HUES6 (cell line): ENCODE data around the gene FST.

Experiments used
- H3K27ac ChIP-seq: 2 replicates; pipeline ENCODE4 v1.7.0; 2013; ENCODE audit warnings: low read depth, mild to moderate bottlenecking, low read length, inconsistent platforms
- H3K27me3 ChIP-seq: 2 replicates; pipeline ENCODE4 v1.6.1; 2013; ENCODE audit warnings: low read length; ENCODE audit not compliant: control insufficient read depth, insufficient read depth
- H3K36me3 ChIP-seq: 2 replicates; pipeline ENCODE4 v1.6.1; 2013; ENCODE audit warnings: low read length; ENCODE audit not compliant: control insufficient read depth, insufficient read depth
- H3K4me1 ChIP-seq: 2 replicates; pipeline ENCODE4 v1.6.1; 2013; ENCODE audit warnings: low read length; ENCODE audit not compliant: control insufficient read depth, insufficient read depth
- H3K4me3 ChIP-seq: 2 replicates; pipeline ENCODE4 v1.5.1; 2013; ENCODE audit warnings: low read depth, low read length
- H3K9ac ChIP-seq: one replicate; pipeline ENCODE4 v1.6.1; 2013; ENCODE audit warnings: mild to moderate bottlenecking, low read length
- H3K9me3 ChIP-seq: 2 replicates; pipeline ENCODE4 v1.6.1; 2013; ENCODE audit warnings: low read depth, low read length; ENCODE audit not compliant: control insufficient read depth, insufficient read depth

FST gene, protein sequence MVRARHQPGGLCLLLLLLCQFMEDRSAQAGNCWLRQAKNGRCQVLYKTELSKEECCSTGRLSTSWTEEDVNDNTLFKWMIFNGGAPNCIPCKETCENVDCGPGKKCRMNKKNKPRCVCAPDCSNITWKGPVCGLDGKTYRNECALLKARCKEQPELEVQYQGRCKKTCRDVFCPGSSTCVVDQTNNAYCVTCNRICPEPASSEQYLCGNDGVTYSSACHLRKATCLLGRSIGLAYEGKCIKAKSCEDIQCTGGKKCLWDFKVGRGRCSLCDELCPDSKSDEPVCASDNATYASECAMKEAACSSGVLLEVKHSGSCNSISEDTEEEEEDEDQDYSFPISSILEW

DNA sequence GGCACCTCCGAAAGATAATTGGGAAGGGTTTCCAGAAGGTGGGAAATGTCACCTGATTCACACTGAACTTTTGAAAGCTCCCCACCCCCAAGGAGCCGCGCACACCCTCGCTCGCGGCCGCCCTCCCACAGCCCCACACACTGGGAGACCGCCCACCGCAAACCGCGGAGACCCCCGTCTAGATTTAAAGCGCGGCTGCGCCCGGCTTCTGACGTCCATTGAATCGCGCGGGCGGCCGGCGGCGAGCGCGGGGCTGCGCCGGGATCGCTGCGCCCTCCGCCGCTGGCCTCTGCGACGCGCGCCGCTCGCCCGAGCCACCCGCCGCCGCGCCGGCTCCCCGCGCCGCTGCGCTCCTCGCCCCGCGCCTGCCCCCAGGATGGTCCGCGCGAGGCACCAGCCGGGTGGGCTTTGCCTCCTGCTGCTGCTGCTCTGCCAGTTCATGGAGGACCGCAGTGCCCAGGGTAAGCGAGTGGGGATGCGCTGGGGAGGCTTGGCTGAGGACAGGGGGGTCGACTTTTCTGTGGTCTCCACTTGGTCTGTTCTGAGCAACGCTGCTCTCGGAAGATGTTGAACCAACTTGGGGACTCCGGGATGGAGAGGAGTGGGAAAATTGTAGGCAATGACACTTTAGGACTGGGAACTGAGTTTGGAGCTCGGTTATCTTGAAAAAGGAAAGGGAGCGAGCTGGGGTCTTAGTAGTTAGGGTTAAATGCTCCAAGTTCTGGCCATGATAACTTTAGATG is at the start of gene FST:
TSS of gene FST (plus strand) at position 214 of the 743 bp plus-strand sequence. CDS start at position 377, 163 bp downstream.
- Histone ChIP-seq H3K36me3 (peaks cover 29% of the 10 kb centered on the region), H3K27me3 (no peaks in the 10 kb centered on the region; the same call in 1 of the 2 replicates), H3K4me1 (peaks cover 25% of the 10 kb centered on the region), H3K27ac (peak within 1 kb of the TSS; percentile 89; the same call in 1 of the 2 replicates), H3K4me3 (peak within 1 kb of the TSS; percentile 90), H3K9ac (peak within 1 kb of the TSS; percentile 99), H3K9me3 (no peaks in the 10 kb centered on the region)

DNA sequence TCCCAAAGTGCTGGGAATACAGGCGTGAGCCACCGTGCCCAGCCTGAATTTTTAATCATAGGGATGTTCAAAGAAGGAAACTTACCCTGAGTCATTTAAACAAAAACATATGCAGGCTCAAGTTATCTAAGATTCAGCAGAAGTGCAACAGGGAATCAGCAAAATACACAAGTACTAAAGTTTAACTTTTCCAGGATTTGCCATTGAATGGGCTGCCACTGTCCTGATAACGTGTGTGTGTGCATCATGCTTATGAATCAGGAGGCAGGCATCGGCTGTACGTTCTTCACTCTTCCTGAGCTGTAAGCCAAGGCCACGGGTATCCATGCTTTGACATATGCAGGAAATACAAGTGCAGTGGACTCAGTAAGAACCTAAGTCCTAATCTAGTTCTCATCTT is 48.8 kb upstream of the FST start:
- Histone ChIP-seq H3K36me3 (no peaks in the 10 kb centered on the region), H3K4me3 (no peak overlapping the region), H3K27me3 (no peaks in the 10 kb centered on the region), H3K4me1 (peaks cover 4% of the 10 kb centered on the region; the same call in 1 of the 2 replicates), H3K9ac (no peak overlapping the region), H3K27ac (no peak overlapping the region), H3K9me3 (no peaks in the 10 kb centered on the region)

DNA sequence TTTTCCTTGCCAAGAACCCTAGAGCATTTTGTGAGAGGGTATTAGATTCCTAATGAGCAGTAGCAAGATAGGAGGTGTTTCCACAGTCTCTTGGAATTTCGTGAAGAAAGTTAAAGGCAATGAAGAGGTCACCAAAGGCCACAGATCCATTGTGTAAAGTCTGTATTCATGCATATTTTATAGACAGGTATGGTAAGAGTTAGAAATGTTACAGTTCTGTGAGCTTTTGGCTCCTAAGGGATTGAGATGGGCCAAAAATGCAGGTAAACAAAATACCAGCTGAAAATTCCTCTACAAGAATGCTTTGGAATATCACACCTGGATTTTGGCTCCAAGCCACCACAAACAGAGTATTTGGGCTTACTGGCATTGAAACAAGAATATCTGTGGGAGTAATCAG is 47.4 kb upstream of the FST start:
- no peak overlapping the region for H3K4me3 ChIP-seq
- H3K27me3 ChIP-seq: no peaks in the 10 kb centered on the region
- no peaks in the 10 kb centered on the region for H3K36me3 ChIP-seq
- no peak overlapping the region for H3K9ac ChIP-seq
- H3K27ac ChIP-seq: no peak overlapping the region
- H3K9me3 ChIP-seq: no peaks in the 10 kb centered on the region
- no peaks in the 10 kb centered on the region; the same call in 1 of the 2 replicates for H3K4me1 ChIP-seq

DNA sequence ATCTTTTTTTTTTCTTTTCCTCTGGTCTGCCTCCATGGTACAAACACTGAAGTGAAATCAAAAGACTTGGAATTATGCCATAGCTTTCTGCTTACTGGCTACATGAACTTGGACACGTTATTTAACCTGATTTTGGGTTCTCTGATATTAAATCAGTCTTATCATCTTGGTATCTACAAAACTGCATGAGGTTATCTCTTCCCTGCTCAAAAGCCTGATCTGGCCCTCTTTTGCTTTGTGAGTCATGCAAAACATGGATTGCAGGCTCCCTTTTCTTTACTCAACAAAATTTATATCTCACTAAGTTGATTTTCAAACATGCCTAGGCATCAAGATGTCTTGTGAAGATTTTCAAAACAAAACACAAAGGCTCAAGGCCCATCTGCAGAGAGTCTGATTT is 45.9 kb upstream of the FST start:
- H3K36me3 ChIP-seq: no peaks in the 10 kb centered on the region
- H3K9me3 ChIP-seq: no peaks in the 10 kb centered on the region
- H3K27me3 ChIP-seq: no peaks in the 10 kb centered on the region
- H3K4me3 ChIP-seq: no peak overlapping the region
- H3K9ac ChIP-seq: no peak overlapping the region
- H3K4me1 ChIP-seq: no peaks in the 10 kb centered on the region; the same call in 1 of the 2 replicates
- H3K27ac ChIP-seq: no peak overlapping the region

DNA sequence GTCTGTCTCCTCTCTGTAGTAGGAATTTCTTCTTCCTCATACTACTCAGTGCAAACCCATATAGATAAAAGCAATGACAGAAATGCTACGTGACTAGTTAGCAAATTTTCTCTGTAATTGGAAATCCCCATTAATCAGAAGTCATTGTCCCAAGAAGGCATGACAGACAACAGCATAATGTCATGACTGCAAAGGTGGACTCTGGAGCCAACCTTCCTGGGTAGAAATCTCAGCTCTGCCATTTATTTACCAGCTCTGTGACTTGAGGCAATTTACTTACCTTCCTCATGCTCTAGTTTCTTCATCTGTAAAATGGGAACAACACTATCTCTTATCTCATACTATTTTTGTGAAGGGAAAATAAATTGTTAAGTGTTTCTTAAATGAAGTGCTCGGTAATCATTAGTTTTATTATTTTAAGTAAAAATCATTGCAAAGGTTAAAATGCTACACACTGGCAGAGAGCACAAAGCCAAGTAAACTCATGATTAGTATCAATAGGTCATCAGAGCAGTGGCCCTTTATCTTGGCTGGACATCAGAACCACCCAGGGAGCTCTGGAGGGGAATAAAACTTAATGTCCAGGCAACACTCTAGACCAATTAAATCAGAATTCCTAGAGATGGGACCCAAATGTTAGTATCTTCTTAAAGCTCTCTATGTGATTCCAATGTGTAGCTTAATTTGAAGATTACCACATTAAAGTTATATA is 43.8 kb upstream of the FST start:
- Histone ChIP-seq H3K9ac (no peak overlapping the region), H3K4me1 (no peaks in the 10 kb centered on the region), H3K36me3 (no peaks in the 10 kb centered on the region), H3K9me3 (no peaks in the 10 kb centered on the region), H3K27me3 (no peaks in the 10 kb centered on the region), H3K4me3 (no peak overlapping the region), H3K27ac (no peak overlapping the region)

DNA sequence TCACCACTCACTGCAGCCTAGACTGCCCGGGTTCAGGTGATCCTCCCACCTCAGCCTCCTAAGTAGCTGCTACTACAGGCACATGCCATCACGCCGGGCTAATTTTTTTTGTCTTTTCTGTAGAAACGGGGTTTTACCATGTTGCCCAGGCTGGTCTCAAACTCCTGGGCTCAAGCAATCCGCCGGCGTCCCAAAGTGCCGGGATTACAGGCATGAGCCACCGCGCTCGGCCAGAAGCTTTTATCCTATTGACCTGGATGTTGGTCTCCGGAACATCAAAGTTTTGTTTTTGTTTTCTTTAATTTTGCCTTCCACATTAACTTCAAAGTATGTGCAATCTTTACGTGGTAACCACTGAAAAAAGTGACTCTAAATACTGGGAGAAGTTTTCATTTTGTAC is 42.4 kb upstream of the FST start:
- H3K36me3 ChIP-seq: no peaks in the 10 kb centered on the region
- H3K27ac ChIP-seq: no peak overlapping the region
- no peaks in the 10 kb centered on the region for H3K4me1 ChIP-seq
- no peaks in the 10 kb centered on the region for H3K27me3 ChIP-seq
- H3K9me3 ChIP-seq: no peaks in the 10 kb centered on the region
- no peak overlapping the region for H3K9ac ChIP-seq
- no peak overlapping the region for H3K4me3 ChIP-seq

DNA sequence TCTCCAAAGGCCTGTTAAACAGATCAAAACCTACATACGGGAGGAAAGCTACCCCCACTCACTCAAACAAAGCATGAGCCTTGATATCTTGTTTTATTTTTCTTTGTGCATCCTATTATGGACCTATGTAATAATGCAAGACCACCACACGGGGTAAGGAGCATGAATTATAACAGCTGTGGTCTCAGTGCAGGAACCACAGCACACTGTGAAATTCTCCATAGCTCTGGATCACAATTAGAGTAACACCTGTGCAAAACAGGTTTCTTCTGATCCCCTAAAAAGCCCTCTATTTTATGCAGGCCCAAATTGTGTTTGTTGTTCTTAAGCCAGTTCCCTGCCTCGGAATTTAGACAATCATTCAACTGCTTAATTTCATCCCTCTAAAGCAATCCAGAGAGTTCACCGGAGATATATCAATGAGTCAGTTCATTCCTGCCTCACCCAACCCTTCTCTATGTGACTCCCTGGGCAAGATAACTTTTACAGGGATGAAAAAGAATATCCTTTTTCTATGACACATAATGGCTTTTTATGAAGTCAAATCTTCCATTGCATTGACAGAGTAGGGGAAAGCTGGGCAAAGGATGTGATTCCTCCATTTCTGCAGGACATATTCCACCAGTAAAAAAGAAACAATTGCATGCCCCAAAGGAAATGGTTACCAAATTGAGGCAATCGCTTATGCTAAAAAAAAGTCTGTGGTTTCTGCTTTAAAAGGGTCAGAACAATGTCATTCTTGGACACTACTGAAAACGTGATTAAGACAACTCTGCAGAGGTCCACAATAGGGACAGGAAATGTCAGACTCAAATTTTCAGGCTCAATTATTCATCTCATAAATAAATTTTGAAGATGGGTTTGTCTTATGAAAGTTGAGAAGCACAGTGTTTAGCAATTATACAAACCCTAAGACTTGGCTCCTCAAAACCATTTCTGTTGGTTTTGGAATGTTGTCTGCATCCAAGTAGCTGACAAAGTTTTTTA is 41.6 kb upstream of the FST start:
- no peak overlapping the region for H3K9ac ChIP-seq
- H3K27me3 ChIP-seq: no peaks in the 10 kb centered on the region
- no peaks in the 10 kb centered on the region for H3K9me3 ChIP-seq
- no peak overlapping the region for H3K4me3 ChIP-seq
- H3K4me1 ChIP-seq: no peaks in the 10 kb centered on the region
- H3K27ac ChIP-seq: no peak overlapping the region
- no peaks in the 10 kb centered on the region for H3K36me3 ChIP-seq

DNA sequence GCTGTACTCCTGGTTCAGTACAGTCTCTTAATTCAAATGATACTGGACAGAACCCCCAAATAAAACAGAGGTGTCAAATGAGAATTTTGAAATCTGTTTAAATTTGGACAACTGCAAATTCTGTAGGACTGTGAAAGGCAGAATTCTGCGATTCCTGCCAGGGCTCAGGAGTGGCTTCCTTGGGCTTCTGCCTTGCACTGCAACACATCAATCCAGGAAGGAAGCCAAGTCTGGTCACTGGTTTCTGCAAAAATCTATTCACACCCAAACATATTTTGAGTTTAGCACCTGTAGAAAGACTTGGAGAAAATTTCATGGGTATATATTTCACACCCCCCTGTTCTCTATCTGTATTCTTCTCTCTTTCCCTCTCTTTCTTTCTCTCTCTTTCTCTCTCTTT is 37.5 kb upstream of the FST start:
- H3K27me3 ChIP-seq: no peaks in the 10 kb centered on the region
- H3K9ac ChIP-seq: no peak overlapping the region
- no peaks in the 10 kb centered on the region for H3K36me3 ChIP-seq
- H3K27ac ChIP-seq: no peak overlapping the region
- H3K4me1 ChIP-seq: peaks cover 5% of the 10 kb centered on the region; the same call in 1 of the 2 replicates
- H3K9me3 ChIP-seq: no peaks in the 10 kb centered on the region
- H3K4me3 ChIP-seq: no peak overlapping the region

DNA sequence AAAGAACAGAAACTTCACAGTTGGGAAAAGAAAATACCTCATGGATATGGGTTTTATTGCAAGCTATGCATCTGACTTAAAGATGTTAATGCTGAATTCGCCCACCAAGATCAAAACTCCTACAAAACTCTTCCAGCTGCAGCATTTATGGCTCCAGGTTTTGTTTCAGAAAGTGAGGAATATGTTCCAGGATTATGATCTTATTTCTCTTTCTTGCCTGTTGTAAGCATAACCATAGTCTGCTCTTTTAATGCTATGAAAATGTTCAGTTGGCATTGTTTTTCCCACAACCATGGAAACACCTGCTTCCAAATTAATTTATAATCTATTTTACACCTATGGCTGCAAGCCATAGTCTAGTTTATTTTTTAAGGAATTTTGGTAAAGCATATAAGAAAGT is 34.9 kb upstream of the FST start:
- no peaks in the 10 kb centered on the region for H3K27me3 ChIP-seq
- H3K9ac ChIP-seq: no peak overlapping the region
- H3K36me3 ChIP-seq: no peaks in the 10 kb centered on the region
- H3K27ac ChIP-seq: no peak overlapping the region
- H3K9me3 ChIP-seq: no peaks in the 10 kb centered on the region
- peaks cover 5% of the 10 kb centered on the region; the same call in 1 of the 2 replicates for H3K4me1 ChIP-seq
- no peak overlapping the region for H3K4me3 ChIP-seq

DNA sequence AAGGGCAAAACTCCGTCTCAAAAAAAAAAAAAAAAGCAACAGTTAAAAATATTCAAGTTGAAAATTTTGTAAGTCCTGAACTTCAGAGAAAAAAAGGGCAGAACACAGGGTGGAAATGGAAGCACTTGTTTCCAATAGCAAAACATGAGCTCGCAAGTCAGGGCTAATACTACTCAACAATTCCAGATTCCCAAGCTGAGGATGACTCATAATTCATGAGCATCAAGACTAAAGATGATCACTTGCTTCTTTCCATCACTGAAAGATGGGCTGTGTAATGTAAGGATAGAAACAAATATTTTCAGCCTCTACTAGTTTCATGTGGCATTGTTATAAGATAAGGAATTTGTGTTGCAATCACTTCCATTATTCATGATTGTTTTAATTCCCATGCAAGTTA is 33.5 kb upstream of the FST start:
- Histone ChIP-seq H3K4me3 (no peak overlapping the region), H3K36me3 (no peaks in the 10 kb centered on the region), H3K4me1 (peaks cover 5% of the 10 kb centered on the region; the same call in 1 of the 2 replicates), H3K27me3 (no peaks in the 10 kb centered on the region), H3K9ac (no peak overlapping the region), H3K9me3 (no peaks in the 10 kb centered on the region), H3K27ac (no peak overlapping the region)
